ENCODE results near the gene SESTD1. TPM values are rescaled to one million over a fixed set of nuclear protein-coding genes. Genes with fewer than 3 reads are reported as not detected.
"Not testable (repeated sequence)": the region's sequence is repeated elsewhere in the genome, so short reads cannot be mapped to it uniquely, and the experiment has no call there.

The SESTD1 gene
- total RNA-seq, 2 donors from 2014 or later = 7.7 to 35.4 TPM

DNA sequence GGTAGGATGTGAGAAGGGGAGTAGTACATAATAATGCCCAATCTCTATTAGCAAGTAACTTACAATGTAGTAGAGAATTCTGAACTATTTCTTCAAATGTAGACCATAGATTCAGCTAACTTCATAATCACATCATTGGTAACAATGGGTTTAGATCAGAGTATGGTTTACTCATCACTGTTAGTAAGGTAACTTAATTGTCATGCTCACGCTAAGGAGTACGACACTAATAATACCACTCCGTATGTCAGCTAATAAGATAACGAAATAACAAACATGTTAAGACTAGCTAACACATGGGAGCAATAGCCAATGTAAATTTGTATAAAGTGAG is 158.3 kb downstream of the SESTD1 start:
- no peaks in the 10 kb centered on the region for H3K9me3 ChIP-seq
- H3K4me3 ChIP-seq = no peak overlapping the region
- no peaks in the 10 kb centered on the region for H3K27me3 ChIP-seq (replicated peaks; ENCODE audit: insufficient read depth)
- DNase-seq (ENCODE audit: low spot score) = no peak
- TF ChIP-seq POLR2A (IDR thresholded peaks at IDR 0.05) (no peak), POLR2AphosphoS5 (IDR thresholded peaks at IDR 0.05) (no peak)
- TF ChIP-seq, protein P1, sequence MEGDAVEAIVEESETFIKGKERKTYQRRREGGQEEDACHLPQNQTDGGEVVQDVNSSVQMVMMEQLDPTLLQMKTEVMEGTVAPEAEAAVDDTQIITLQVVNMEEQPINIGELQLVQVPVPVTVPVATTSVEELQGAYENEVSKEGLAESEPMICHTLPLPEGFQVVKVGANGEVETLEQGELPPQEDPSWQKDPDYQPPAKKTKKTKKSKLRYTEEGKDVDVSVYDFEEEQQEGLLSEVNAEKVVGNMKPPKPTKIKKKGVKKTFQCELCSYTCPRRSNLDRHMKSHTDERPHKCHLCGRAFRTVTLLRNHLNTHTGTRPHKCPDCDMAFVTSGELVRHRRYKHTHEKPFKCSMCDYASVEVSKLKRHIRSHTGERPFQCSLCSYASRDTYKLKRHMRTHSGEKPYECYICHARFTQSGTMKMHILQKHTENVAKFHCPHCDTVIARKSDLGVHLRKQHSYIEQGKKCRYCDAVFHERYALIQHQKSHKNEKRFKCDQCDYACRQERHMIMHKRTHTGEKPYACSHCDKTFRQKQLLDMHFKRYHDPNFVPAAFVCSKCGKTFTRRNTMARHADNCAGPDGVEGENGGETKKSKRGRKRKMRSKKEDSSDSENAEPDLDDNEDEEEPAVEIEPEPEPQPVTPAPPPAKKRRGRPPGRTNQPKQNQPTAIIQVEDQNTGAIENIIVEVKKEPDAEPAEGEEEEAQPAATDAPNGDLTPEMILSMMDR (IDR thresholded peaks at IDR 0.05) = no peak
- H3K4me1 ChIP-seq (replicated peaks) = no peaks in the 10 kb centered on the region
- WGBS = 41% methylated on average over 4 of the region's 4 CpGs
- no peaks in the 10 kb centered on the region for H3K36me3 ChIP-seq
- intact Hi-C loops (cut with DNase I) = no loop called here
- H3K27ac ChIP-seq = no peak overlapping the region

DNA sequence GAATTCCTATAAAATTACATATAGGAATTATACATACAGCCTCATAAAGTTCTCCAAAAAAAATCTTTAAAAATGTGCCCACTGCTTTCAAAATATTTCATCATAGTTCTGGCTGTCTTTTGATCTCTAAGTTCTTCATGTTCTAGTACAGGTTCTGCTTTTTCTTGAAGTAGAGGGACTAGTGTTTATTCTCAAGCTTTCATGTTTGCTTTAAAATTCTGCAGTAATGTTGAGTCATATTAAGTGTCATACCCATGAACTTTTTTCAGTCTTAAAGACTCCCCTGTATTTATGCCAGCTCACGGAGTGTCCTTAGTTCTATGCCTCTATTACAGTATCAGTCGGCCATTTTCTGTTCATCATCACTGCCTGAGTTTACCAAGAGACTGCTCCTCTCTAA is 159.9 kb downstream of the SESTD1 start:
- DNase-seq (ENCODE audit: low spot score) = no peak
- intact Hi-C loops (cut with DNase I) = no loop called here
- Histone ChIP-seq H3K9me3 (no peaks in the 10 kb centered on the region), H3K4me1 (replicated peaks) (no peaks in the 10 kb centered on the region), H3K36me3 (no peaks in the 10 kb centered on the region), H3K27me3 (replicated peaks; ENCODE audit: insufficient read depth) (no peaks in the 10 kb centered on the region), H3K27ac (no peak overlapping the region), H3K4me3 (no peak overlapping the region)
- no peak for TF ChIP-seq POLR2A (IDR thresholded peaks at IDR 0.05)
- TF ChIP-seq, protein P1 (IDR thresholded peaks at IDR 0.05) = no peak
- no peak for TF ChIP-seq POLR2AphosphoS5 (IDR thresholded peaks at IDR 0.05)
- WGBS = 53% methylated on average over 2 of the region's 2 CpGs

DNA sequence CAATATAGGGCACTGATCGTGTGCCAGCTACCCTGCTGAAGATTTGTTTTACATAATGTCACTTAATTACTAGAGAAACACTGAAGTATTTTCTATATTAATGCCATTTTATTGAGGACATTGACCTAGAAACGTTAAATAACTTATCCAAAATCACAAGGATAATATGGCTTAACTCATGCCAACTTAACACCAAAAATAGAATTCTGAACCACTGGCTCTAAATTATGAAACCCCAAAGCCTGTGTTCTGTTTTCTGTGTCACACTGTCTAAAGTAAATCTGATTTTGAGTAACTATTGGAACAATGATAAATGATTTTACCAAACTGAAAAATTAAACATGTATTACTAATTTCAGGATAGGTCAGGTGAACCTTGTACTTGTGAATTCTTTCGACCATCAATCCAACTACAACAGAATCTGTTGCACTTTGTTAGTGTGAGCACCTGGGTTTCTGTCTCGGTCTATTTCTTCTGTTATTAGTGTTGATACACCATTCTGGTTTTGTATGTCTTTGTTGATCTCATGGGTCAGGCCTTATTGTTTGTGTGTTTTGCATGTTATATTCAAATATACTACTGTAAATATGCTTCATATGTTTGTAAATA is 166.4 kb downstream of the SESTD1 start:
- no peak overlapping the region for H3K4me3 ChIP-seq
- TF ChIP-seq POLR2AphosphoS5 (IDR thresholded peaks at IDR 0.05) = no peak
- TF ChIP-seq, protein P1 (IDR thresholded peaks at IDR 0.05) = no peak
- no peak for TF ChIP-seq POLR2A (IDR thresholded peaks at IDR 0.05)
- DNase-seq (ENCODE audit: low spot score) = no peak
- H3K27ac ChIP-seq = no peak overlapping the region
- H3K27me3 ChIP-seq (replicated peaks; ENCODE audit: insufficient read depth) = no peaks in the 10 kb centered on the region
- WGBS = 86% methylated on average over 4 of the region's 4 CpGs
- H3K4me1 ChIP-seq (replicated peaks) = no peaks in the 10 kb centered on the region
- intact Hi-C loops (cut with DNase I) = no loop called here
- no peaks in the 10 kb centered on the region for H3K36me3 ChIP-seq
- H3K9me3 ChIP-seq = no peaks in the 10 kb centered on the region

DNA sequence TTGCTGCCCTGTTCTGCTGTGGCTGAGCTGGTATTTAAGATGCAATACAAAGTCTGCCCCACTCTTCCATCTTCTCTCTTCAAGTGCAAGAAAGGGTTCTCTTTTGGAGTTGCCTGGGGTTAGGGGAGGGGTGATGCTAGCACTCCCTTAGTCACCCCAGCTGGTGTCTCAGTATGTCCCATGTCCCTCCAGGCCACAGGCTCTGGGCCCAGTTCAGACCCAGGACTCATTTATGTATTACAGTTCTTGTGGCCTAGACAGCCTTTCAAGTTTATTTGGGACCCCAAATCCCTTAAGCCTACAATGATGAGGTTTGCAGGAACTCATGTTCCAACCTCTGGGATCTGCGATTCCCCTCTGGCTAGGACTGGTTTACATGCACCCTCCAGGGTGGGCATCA is 167.5 kb downstream of the SESTD1 start:
- Histone ChIP-seq H3K27ac (no peak overlapping the region), H3K27me3 (replicated peaks; ENCODE audit: insufficient read depth) (no peaks in the 10 kb centered on the region), H3K9me3 (no peaks in the 10 kb centered on the region), H3K36me3 (no peaks in the 10 kb centered on the region), H3K4me3 (no peak overlapping the region), H3K4me1 (replicated peaks) (no peaks in the 10 kb centered on the region)
- 100% methylated on average over 1 of the region's 1 CpG for WGBS
- DNase-seq (ENCODE audit: low spot score) = no peak
- intact Hi-C loops (cut with DNase I) = no loop called here
- TF ChIP-seq POLR2AphosphoS5 (IDR thresholded peaks at IDR 0.05) = no peak
- TF ChIP-seq, protein P1 (IDR thresholded peaks at IDR 0.05) = no peak
- TF ChIP-seq POLR2A (IDR thresholded peaks at IDR 0.05) = no peak

DNA sequence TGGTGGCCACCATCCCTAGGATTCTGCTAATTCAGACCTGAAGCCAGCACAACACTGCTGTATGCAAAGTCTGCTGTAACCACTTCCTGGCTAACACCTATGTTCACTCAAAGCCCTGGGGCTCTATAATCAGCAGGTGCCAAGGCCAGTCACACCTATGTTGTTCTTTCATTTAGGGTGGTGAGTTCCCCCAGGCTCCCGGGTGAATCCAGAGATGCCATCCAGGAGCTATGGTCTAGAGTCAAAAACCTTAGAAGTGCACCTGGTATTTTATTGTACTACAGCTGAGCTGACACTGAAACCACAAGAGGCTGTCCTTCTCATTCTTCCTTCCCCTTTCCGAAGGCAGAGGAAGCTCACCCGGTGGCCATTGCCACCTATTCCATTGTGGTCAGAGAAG is 168.5 kb downstream of the SESTD1 start:
- H3K4me3 ChIP-seq = no peak overlapping the region
- WGBS = 80% methylated on average over 3 of the region's 3 CpGs
- intact Hi-C loops (cut with DNase I) = no loop called here
- H3K36me3 ChIP-seq = no peaks in the 10 kb centered on the region
- H3K4me1 ChIP-seq (replicated peaks) = no peaks in the 10 kb centered on the region
- no peaks in the 10 kb centered on the region for H3K9me3 ChIP-seq
- H3K27me3 ChIP-seq (replicated peaks; ENCODE audit: insufficient read depth) = no peaks in the 10 kb centered on the region
- no peak for TF ChIP-seq POLR2AphosphoS5 (IDR thresholded peaks at IDR 0.05)
- TF ChIP-seq, protein P1 (IDR thresholded peaks at IDR 0.05) = no peak
- H3K27ac ChIP-seq = no peak overlapping the region
- DNase-seq (ENCODE audit: low spot score) = no peak

DNA sequence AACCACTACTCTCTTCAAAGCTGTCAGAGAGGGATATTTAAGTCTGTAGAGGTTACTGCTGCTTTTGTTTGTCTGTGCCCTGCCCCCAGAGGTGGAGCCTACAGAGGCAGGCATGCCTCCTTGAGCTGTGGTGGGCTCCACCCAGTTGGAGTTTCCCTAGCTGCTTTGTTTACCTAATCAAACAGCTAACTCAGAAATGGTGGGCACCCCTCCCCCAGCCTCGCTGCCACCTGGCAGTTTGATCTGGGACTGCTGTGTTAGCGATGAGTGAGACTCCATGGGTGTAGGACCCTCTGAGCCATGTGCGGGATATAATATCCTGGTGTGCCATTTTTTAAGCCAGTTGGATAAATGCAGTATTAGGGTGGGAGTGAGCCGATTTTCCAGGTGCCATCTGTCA is 171.7 kb downstream of the SESTD1 start:
- H3K36me3 ChIP-seq; H3K9me3 ChIP-seq; intact Hi-C loops (cut with DNase I); H3K4me1 ChIP-seq (replicated peaks); H3K4me3 ChIP-seq; H3K27ac ChIP-seq; H3K27me3 ChIP-seq (replicated peaks; ENCODE audit: insufficient read depth); DNase-seq (ENCODE audit: low spot score): not testable (repeated sequence)
- 85% methylated on average over 4 of the region's 4 CpGs for WGBS

Measured in prostate gland (tissue), 2 donors.